Measurements from ENCODE around the gene CFAP299.
"Not testable (repeated sequence)": the region's sequence is repeated elsewhere in the genome, so short reads cannot be mapped to it uniquely, and the experiment has no call there.

Gene CFAP299

DNA sequence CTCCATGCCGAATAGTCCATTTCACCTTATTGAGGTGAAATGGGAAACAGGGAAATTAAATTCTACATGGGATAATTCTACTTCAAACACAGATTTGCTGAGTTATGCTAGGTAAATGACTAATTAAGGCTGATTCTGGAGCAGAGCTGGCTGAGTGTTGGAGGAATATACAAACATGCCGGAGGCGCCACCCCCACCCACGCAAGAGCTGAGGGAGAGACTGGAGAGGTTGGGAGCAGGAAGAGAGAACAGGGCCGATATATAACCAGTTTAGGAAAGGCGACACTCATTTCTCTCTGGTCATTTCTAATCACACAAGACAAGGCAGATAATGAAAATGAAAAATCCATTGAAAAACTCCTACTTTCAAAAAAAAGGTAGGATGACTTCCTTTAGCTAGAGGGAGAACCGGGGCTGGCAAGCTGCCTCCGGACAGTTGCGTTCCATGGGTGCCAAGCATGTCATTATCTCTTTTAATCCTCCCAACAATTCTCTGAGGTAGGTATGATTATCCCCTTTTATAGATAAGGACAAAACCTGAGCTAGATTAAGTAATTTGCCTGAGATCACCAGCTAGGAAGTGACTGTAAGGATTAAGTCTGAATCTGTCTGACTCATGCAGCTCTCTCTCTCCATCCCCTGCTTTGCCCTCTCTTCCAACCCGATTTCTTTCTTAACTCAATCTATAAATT lies 27.6 kb upstream of the CFAP299 start:
- Histone ChIP-seq H3K27ac (ENCODE audit: low read length) (peak overlapping the region; percentile 68), H3K36me3 (ENCODE audit: control insufficient read depth in 1 of 2, insufficient read depth in 2 of 2, low read length in 2 of 2) (no peaks in the 10 kb centered on the region), H3K4me1 (ENCODE audit: control insufficient read depth in 1 of 2, insufficient read depth in 2 of 2, low read length in 2 of 2) (no peaks in the 10 kb centered on the region), H3K9me3 (ENCODE audit: control insufficient read depth in 1 of 2, low read length in 2 of 2) (no peaks in the 10 kb centered on the region), H3K4me3 (ENCODE audit: low read depth in 1 of 2, low read length in 2 of 2) (no peak overlapping the region), H3K27me3 (ENCODE audit: low read depth, low read length) (no peaks in the 10 kb centered on the region)

GRCh38 chr4:80308466-80308822 lies 27.1 kb upstream of the CFAP299 start:
- Histone ChIP-seq H3K36me3 (ENCODE audit: control insufficient read depth in 1 of 2, insufficient read depth in 2 of 2, low read length in 2 of 2) (no peaks in the 10 kb centered on the region), H3K27me3 (ENCODE audit: low read depth, low read length) (no peaks in the 10 kb centered on the region), H3K4me1 (ENCODE audit: control insufficient read depth in 1 of 2, insufficient read depth in 2 of 2, low read length in 2 of 2) (no peaks in the 10 kb centered on the region), H3K9me3 (ENCODE audit: control insufficient read depth in 1 of 2, low read length in 2 of 2) (no peaks in the 10 kb centered on the region), H3K4me3 (ENCODE audit: low read depth in 1 of 2, low read length in 2 of 2) (no peak overlapping the region), H3K27ac (ENCODE audit: low read length) (peak overlapping the region; percentile 68)

DNA sequence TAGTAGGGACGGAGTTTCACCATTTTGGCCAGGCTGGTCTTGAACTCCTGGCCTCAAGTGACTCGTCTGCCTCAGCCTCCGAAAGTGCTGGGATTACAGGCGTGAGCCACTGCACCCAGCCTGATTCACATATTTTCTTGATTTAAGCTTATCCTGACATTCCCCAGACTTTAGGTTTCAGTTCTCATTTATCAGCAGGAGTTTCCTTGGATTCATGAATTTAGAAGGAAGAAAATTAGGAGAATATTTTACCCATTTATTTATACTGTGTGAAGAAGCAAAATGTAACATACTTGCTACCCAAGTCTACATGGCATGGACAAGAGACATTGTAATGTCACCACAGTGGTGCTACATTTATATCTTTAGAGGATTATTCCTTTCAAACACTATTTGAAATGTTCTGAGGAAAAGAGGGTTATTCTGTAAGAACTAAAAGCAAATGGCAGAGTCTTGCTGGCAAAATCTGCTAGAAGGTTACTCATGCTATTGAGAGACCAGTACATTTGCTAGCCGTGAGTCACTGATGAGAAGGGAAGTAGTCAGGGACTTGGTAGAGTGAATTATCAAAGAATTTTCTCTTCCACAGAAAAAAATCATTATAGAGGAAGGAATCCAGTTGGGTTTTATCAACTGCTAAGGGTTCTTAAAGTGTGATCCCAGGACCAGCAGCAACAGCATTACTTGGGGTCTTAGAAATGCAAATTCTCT lies 26.1 kb upstream of the CFAP299 start:
- Histone ChIP-seq H3K27ac (ENCODE audit: low read length) (no peak overlapping the region), H3K4me3 (ENCODE audit: low read depth in 1 of 2, low read length in 2 of 2) (no peak overlapping the region), H3K27me3 (ENCODE audit: low read depth, low read length) (no peaks in the 10 kb centered on the region), H3K36me3 (ENCODE audit: control insufficient read depth in 1 of 2, insufficient read depth in 2 of 2, low read length in 2 of 2) (no peaks in the 10 kb centered on the region), H3K4me1 (ENCODE audit: control insufficient read depth in 1 of 2, insufficient read depth in 2 of 2, low read length in 2 of 2) (no peaks in the 10 kb centered on the region), H3K9me3 (ENCODE audit: control insufficient read depth in 1 of 2, low read length in 2 of 2) (no peaks in the 10 kb centered on the region)

DNA sequence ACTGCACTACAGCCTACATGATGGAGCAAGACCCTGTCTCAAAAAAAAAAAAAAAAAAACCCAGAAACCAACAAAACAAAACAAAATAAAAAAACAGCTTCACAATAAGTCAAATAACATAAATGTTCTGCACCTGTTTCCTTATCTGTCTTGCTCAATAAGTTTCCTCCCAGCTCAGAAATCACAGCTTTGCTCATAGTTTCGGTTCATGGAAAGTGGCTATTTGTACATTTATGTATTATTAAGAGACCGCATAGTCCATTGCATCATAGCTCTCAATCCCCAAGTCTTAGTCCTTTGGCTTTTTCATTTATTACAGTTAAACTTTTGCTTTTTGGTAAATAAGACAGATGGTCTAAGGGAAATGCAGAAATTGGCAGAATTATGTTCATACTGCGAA lies 24.4 kb upstream of the CFAP299 start:
- no peaks in the 10 kb centered on the region for H3K9me3 ChIP-seq (ENCODE audit: control insufficient read depth in 1 of 2, low read length in 2 of 2)
- H3K4me3 ChIP-seq (ENCODE audit: low read depth in 1 of 2, low read length in 2 of 2) = no peak overlapping the region
- H3K27me3 ChIP-seq (ENCODE audit: low read depth, low read length) = no peaks in the 10 kb centered on the region
- no peaks in the 10 kb centered on the region for H3K4me1 ChIP-seq (ENCODE audit: control insufficient read depth in 1 of 2, insufficient read depth in 2 of 2, low read length in 2 of 2)
- H3K36me3 ChIP-seq (ENCODE audit: control insufficient read depth in 1 of 2, insufficient read depth in 2 of 2, low read length in 2 of 2) = no peaks in the 10 kb centered on the region
- H3K27ac ChIP-seq (ENCODE audit: low read length) = no peak overlapping the region

GRCh38 chr4:80312124-80312523 lies 23.4 kb upstream of the CFAP299 start:
- Histone ChIP-seq H3K36me3 (ENCODE audit: control insufficient read depth in 1 of 2, insufficient read depth in 2 of 2, low read length in 2 of 2) (no peaks in the 10 kb centered on the region), H3K4me1 (ENCODE audit: control insufficient read depth in 1 of 2, insufficient read depth in 2 of 2, low read length in 2 of 2) (no peaks in the 10 kb centered on the region), H3K9me3 (ENCODE audit: control insufficient read depth in 1 of 2, low read length in 2 of 2) (no peaks in the 10 kb centered on the region), H3K27me3 (ENCODE audit: low read depth, low read length) (no peaks in the 10 kb centered on the region), H3K27ac (ENCODE audit: low read length) (no peak overlapping the region), H3K4me3 (ENCODE audit: low read depth in 1 of 2, low read length in 2 of 2) (no peak overlapping the region)

GRCh38 chr4:80313627-80314026 lies 21.9 kb upstream of the CFAP299 start:
- Histone ChIP-seq H3K4me3 (ENCODE audit: low read depth in 1 of 2, low read length in 2 of 2) (no peak overlapping the region), H3K27ac (ENCODE audit: low read length) (no peak overlapping the region), H3K9me3 (ENCODE audit: control insufficient read depth in 1 of 2, low read length in 2 of 2) (no peaks in the 10 kb centered on the region), H3K27me3 (ENCODE audit: low read depth, low read length) (no peaks in the 10 kb centered on the region), H3K36me3 (ENCODE audit: control insufficient read depth in 1 of 2, insufficient read depth in 2 of 2, low read length in 2 of 2) (no peaks in the 10 kb centered on the region), H3K4me1 (ENCODE audit: control insufficient read depth in 1 of 2, insufficient read depth in 2 of 2, low read length in 2 of 2) (no peaks in the 10 kb centered on the region)

GRCh38 chr4:80315848-80316247 lies 19.7 kb upstream of the CFAP299 start:
- H3K27me3 ChIP-seq (ENCODE audit: low read depth, low read length); H3K4me1 ChIP-seq (ENCODE audit: control insufficient read depth in 1 of 2, insufficient read depth in 2 of 2, low read length in 2 of 2); H3K36me3 ChIP-seq (ENCODE audit: control insufficient read depth in 1 of 2, insufficient read depth in 2 of 2, low read length in 2 of 2); H3K4me3 ChIP-seq (ENCODE audit: low read depth in 1 of 2, low read length in 2 of 2); H3K9me3 ChIP-seq (ENCODE audit: control insufficient read depth in 1 of 2, low read length in 2 of 2); H3K27ac ChIP-seq (ENCODE audit: low read length): not testable (repeated sequence)

- Histone ChIP-seq H3K9me3 (ENCODE audit: control insufficient read depth in 1 of 2, low read length in 2 of 2) (no peaks in the 10 kb centered on the region), H3K4me3 (ENCODE audit: low read depth in 1 of 2, low read length in 2 of 2) (no peak overlapping the region), H3K27me3 (ENCODE audit: low read depth, low read length) (no peaks in the 10 kb centered on the region), H3K36me3 (ENCODE audit: control insufficient read depth in 1 of 2, insufficient read depth in 2 of 2, low read length in 2 of 2) (no peaks in the 10 kb centered on the region), H3K27ac (ENCODE audit: low read length) (no peak overlapping the region), H3K4me1 (ENCODE audit: control insufficient read depth in 1 of 2, insufficient read depth in 2 of 2, low read length in 2 of 2) (peaks cover 0 to 2% of the 10 kb centered on the region in 2 donors)
Observed at GRCh38 chr4:80321341-80321740, 14.2 kb upstream of the CFAP299 start.

- H3K4me1 ChIP-seq (ENCODE audit: control insufficient read depth in 1 of 2, insufficient read depth in 2 of 2, low read length in 2 of 2) = peaks cover 0 to 2% of the 10 kb centered on the region in 2 donors
- H3K4me3 ChIP-seq (ENCODE audit: low read depth in 1 of 2, low read length in 2 of 2) = no peak overlapping the region
- no peaks in the 10 kb centered on the region for H3K36me3 ChIP-seq (ENCODE audit: control insufficient read depth in 1 of 2, insufficient read depth in 2 of 2, low read length in 2 of 2)
- H3K9me3 ChIP-seq (ENCODE audit: control insufficient read depth in 1 of 2, low read length in 2 of 2) = no peaks in the 10 kb centered on the region
- no peaks in the 10 kb centered on the region for H3K27me3 ChIP-seq (ENCODE audit: low read depth, low read length)
- H3K27ac ChIP-seq (ENCODE audit: low read length) = no peak overlapping the region
Observed at GRCh38 chr4:80321776-80322175, 13.8 kb upstream of the CFAP299 start.

DNA sequence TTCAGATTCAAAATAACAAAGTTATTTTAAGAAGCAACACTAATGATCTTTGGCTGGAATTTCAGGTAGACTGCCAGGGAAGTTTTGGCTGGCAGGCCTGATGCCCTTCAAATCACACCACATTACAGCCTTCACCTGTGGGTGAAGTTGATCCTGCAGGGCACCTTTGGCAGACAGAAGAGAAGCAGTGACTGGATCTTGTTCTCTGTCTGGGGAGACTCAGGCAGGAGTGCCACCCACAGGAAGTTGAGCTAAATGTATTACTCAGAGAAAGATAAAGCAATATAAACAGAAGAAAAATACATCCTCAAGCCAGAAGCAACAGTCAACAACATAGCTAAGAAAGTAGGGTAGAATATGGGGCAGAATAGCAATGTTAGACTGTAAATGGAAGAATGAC lies 12.8 kb upstream of the CFAP299 start:
- Histone ChIP-seq H3K27me3 (ENCODE audit: low read depth, low read length) (no peaks in the 10 kb centered on the region), H3K4me1 (ENCODE audit: control insufficient read depth in 1 of 2, insufficient read depth in 2 of 2, low read length in 2 of 2) (peaks cover 0 to 2% of the 10 kb centered on the region in 2 donors), H3K36me3 (ENCODE audit: control insufficient read depth in 1 of 2, insufficient read depth in 2 of 2, low read length in 2 of 2) (no peaks in the 10 kb centered on the region), H3K4me3 (ENCODE audit: low read depth in 1 of 2, low read length in 2 of 2) (no peak overlapping the region), H3K27ac (ENCODE audit: low read length) (no peak overlapping the region), H3K9me3 (ENCODE audit: control insufficient read depth in 1 of 2, low read length in 2 of 2) (no peaks in the 10 kb centered on the region)

DNA sequence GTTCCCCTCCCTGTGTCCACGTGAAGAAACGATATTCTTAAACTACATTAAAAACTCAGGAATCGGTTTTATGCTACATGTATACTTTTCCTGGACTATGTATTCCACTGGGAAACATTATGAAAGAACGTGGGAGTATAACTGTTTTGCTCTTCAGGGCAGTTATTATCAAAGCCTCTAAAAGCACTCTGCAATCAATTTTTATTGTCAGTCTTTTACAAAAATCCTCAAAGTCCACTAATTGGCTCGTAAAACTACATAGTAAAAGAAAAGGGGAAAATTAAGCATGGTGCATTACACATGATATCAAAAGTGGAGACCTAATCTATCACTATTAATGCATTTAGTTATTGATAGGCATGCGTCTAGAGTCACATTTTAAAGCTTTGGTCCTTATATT lies 11.4 kb upstream of the CFAP299 start:
- no peaks in the 10 kb centered on the region for H3K27me3 ChIP-seq (ENCODE audit: low read depth, low read length)
- no peaks in the 10 kb centered on the region for H3K36me3 ChIP-seq (ENCODE audit: control insufficient read depth in 1 of 2, insufficient read depth in 2 of 2, low read length in 2 of 2)
- no peak overlapping the region for H3K27ac ChIP-seq (ENCODE audit: low read length)
- peaks cover 0 to 2% of the 10 kb centered on the region in 2 donors for H3K4me1 ChIP-seq (ENCODE audit: control insufficient read depth in 1 of 2, insufficient read depth in 2 of 2, low read length in 2 of 2)
- H3K9me3 ChIP-seq (ENCODE audit: control insufficient read depth in 1 of 2, low read length in 2 of 2) = no peaks in the 10 kb centered on the region
- H3K4me3 ChIP-seq (ENCODE audit: low read depth in 1 of 2, low read length in 2 of 2) = no peak overlapping the region

DNA sequence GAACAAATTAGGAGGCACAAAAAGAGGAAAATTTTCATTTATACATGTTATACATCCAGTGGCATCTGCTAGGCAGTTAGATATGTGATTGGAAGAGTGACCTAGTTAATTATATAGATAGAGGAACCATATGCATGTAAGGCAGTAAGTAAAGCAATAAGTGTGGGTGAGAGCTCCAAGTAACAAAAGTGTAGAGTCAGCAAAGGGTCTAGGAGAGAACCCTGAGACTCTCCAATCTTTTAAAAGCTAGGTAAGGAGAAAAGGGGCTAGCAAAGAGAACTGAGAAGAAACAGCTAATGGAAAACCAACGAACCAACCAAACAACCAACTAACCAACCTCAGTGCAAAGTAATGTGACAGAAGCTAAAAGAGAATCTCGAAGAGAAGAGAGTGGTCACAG lies 3.8 kb upstream of the CFAP299 start:
- Histone ChIP-seq H3K9me3 (ENCODE audit: control insufficient read depth in 1 of 2, low read length in 2 of 2) (no peaks in the 10 kb centered on the region), H3K4me1 (ENCODE audit: control insufficient read depth in 1 of 2, insufficient read depth in 2 of 2, low read length in 2 of 2) (no peaks in the 10 kb centered on the region), H3K27me3 (ENCODE audit: low read depth, low read length) (no peaks in the 10 kb centered on the region), H3K4me3 (ENCODE audit: low read depth in 1 of 2, low read length in 2 of 2) (no peak overlapping the region), H3K36me3 (ENCODE audit: control insufficient read depth in 1 of 2, insufficient read depth in 2 of 2, low read length in 2 of 2) (no peaks in the 10 kb centered on the region), H3K27ac (ENCODE audit: low read length) (no peak overlapping the region)
